ENCODE measurements around the gene CRYBG3. TPM values are rescaled to one million over a fixed set of nuclear protein-coding genes. Genes with fewer than 3 reads are reported as not detected.
A peak's percentile ranks its signal among the peaks of the same experiment; 100 is the strongest.

CRYBG3 gene
- total RNA-seq, 1 donor from 2014 or later, result 13.5 TPM

- Mint-ChIP-seq H3K36me3 (peaks cover 14% of the 10 kb centered on the region), H3K9me3 (no peaks in the 10 kb centered on the region), H3K27ac (no peak overlapping the region), H3K4me1 (ENCODE audit: unreplicated experiment) (peaks cover 10% of the 10 kb centered on the region), H3K4me3 (no peak overlapping the region), H3K27me3 (no peaks in the 10 kb centered on the region)
- peak; percentile 16 for TF ChIP-seq CTCF (conservative IDR thresholded peaks at IDR 0.05)
- DNase-seq (ENCODE audit: extremely low spot score, unreplicated experiment), result no peak
Measured at GRCh38 chr3:97940034-97940433, 118.2 kb downstream of the CRYBG3 start.

GRCh38 chr3:97942801-97943546, 121.2 kb downstream of the CRYBG3 start:
- Mint-ChIP-seq H3K4me3 (no peak overlapping the region), H3K4me1 (ENCODE audit: unreplicated experiment) (no peaks in the 10 kb centered on the region), H3K27ac (no peak overlapping the region), H3K27me3 (no peaks in the 10 kb centered on the region), H3K9me3 (no peaks in the 10 kb centered on the region), H3K36me3 (peaks cover 30% of the 10 kb centered on the region)
- TF ChIP-seq CTCF (conservative IDR thresholded peaks at IDR 0.05), result no peak
- DNase-seq (ENCODE audit: extremely low spot score, unreplicated experiment), result no peak

GRCh38 chr3:97948351-97949109, 126.7 kb downstream of the CRYBG3 start:
- H3K4me3 Mint-ChIP-seq, result no peak overlapping the region
- TF ChIP-seq CTCF (conservative IDR thresholded peaks at IDR 0.05), result no peak
- H3K27ac Mint-ChIP-seq, result no peak overlapping the region
- H3K9me3 Mint-ChIP-seq, result no peaks in the 10 kb centered on the region
- peaks cover 57% of the 10 kb centered on the region for H3K36me3 Mint-ChIP-seq
- H3K27me3 Mint-ChIP-seq, result no peaks in the 10 kb centered on the region
- no peaks in the 10 kb centered on the region for H3K4me1 Mint-ChIP-seq (ENCODE audit: unreplicated experiment)
- no peak for DNase-seq (ENCODE audit: extremely low spot score, unreplicated experiment)

GRCh38 chr3:97949110-97949485, 127.3 kb downstream of the CRYBG3 start:
- H3K36me3 Mint-ChIP-seq, result peaks cover 57% of the 10 kb centered on the region

GRCh38 chr3:97949743-97950142, 127.9 kb downstream of the CRYBG3 start:
- no peak overlapping the region for H3K27ac Mint-ChIP-seq
- H3K36me3 Mint-ChIP-seq, result peaks cover 61% of the 10 kb centered on the region
- no peak overlapping the region for H3K4me3 Mint-ChIP-seq

More at GRCh38 chr3:97949110-97949485, 127.3 kb downstream of the CRYBG3 start:
- Mint-ChIP-seq H3K4me1 (ENCODE audit: unreplicated experiment) (no peaks in the 10 kb centered on the region), H3K4me3 (no peak overlapping the region), H3K9me3 (no peaks in the 10 kb centered on the region), H3K27ac (no peak overlapping the region), H3K27me3 (no peaks in the 10 kb centered on the region)
- no peak for DNase-seq (ENCODE audit: extremely low spot score, unreplicated experiment)
- no peak for TF ChIP-seq CTCF (conservative IDR thresholded peaks at IDR 0.05)

More at GRCh38 chr3:97949743-97950142, 127.9 kb downstream of the CRYBG3 start:
- TF ChIP-seq CTCF (conservative IDR thresholded peaks at IDR 0.05), result no peak
- no peaks in the 10 kb centered on the region for H3K27me3 Mint-ChIP-seq
- H3K9me3 Mint-ChIP-seq, result no peaks in the 10 kb centered on the region
- no peaks in the 10 kb centered on the region for H3K4me1 Mint-ChIP-seq (ENCODE audit: unreplicated experiment)
- DNase-seq (ENCODE audit: extremely low spot score, unreplicated experiment), result no peak
